Spleen (tissue), 11 donors: ENCODE data around the gene ITSN1. TPM values are rescaled to one million over a fixed set of nuclear protein-coding genes. Genes with fewer than 3 reads are reported as not detected.
A peak's percentile ranks its signal among the peaks of the same experiment; 100 is the strongest.

Experiments used
- DNase-seq: peaks from one replicate; pipeline ENCODE4 v3.0.0-alpha.2; 2020
- H3K27ac ChIP-seq, 8 donors: fragments of 200-600 bp; sonication (generic) in 7 of 8; 1 replicate in 4 of 8; 2 replicates in 4 of 8; pipeline versions ENCODE4 v1.5.0 to v1.8.0; 2016 to 2021; ENCODE audit warnings: inconsistent platforms in 4 of 8, mild to moderate bottlenecking in 4 of 8, moderate library complexity in 1 of 8
- H3K27me3 ChIP-seq, 7 donors: fragments of 200-600 bp; sonication (generic) in 6 of 7; replicated peaks in 1 of 7; 1 replicate in 4 of 7; 2 replicates in 3 of 7; pipeline versions ENCODE4 v1.5.0 to v1.8.0; 2016 to 2021; ENCODE audit warnings: inconsistent platforms in 3 of 7, mild to moderate bottlenecking in 1 of 7
- H3K36me3 ChIP-seq, 6 donors: fragments of 200-600 bp; sonication (generic) in 5 of 6; 1 replicate in 4 of 6; 2 replicates in 2 of 6; pipeline versions ENCODE4 v1.5.0 to v1.8.0; 2016 to 2021; ENCODE audit warnings: inconsistent platforms in 2 of 6
- H3K4me1 ChIP-seq, 6 donors: fragments of 200-600 bp; sonication (generic) in 5 of 6; 1 replicate in 3 of 6; 2 replicates in 3 of 6; pipeline versions ENCODE4 v1.5.0 to v1.8.0; 2016 to 2021; ENCODE audit warnings: inconsistent platforms in 3 of 6
- H3K4me3 ChIP-seq, 8 donors: fragments of 200-600 bp; sonication (generic) in 7 of 8; 1 replicate in 4 of 8; 2 replicates in 4 of 8; pipeline versions ENCODE4 v1.5.0 to v1.8.0; 2016 to 2021; ENCODE audit warnings: inconsistent platforms in 4 of 8, mild to moderate bottlenecking in 4 of 8, moderate library complexity in 2 of 8
- H3K9me3 ChIP-seq, 8 donors: fragments of 200-600 bp; sonication (generic) in 7 of 8; 1 replicate in 4 of 8; 2 replicates in 4 of 8; pipeline versions ENCODE4 v1.5.0 to v1.8.0; 2016 to 2021; ENCODE audit warnings: inconsistent platforms in 4 of 8
- CTCF ChIP-seq, 11 experiments: fragments of 200-600 bp in 7 of 11; fragments of 450-650 bp in 4 of 11; sonication (generic) in 4 of 11; IDR thresholded peaks in 8 of 11; conservative IDR thresholded peaks in 3 of 11; 1 replicate in 7 of 11; 2 replicates in 4 of 11; pipeline versions ENCODE4 v1.4.0 to v1.8.0; 2016 to 2021; ENCODE audit warnings: antibody characterized with exemption in 11 of 11, inconsistent platforms in 4 of 11, mild to moderate bottlenecking in 1 of 11
- POLR2A ChIP-seq, 3 donors: fragments of 450-650 bp; IDR thresholded peaks; one replicate each; pipeline ENCODE4 v1.5.1; 2017; ENCODE audit warnings: antibody characterized with exemption in 3 of 3, mild to moderate bottlenecking in 1 of 3
- POLR2AphosphoS5 ChIP-seq, 3 donors: sonication (generic); formaldehyde crosslinking; IDR thresholded peaks; one replicate each; pipeline ENCODE4 v1.5.1; 2017; ENCODE audit warnings: antibody characterized with exemption in 3 of 3
- WGBS, 5 donors: extraction: QIAGEN DNeasy Blood & Tissue Kit in 3 of 5; methylation state at CpG; one replicate each; pipeline versions ENCODE4 v1.1.5 to v1.1.7; 2013 to 2018; 5-methylcytosine and 5-hydroxymethylcytosine counted together
- intact Hi-C: fragments of 100-400 bp; cut with DNase I; formaldehyde crosslinking; loops from one replicate; pipeline ENCODE4 v1.15.0; 2023; ENCODE audit warnings: low total_unique reads
- polyA plus RNA-seq, 3 donors: library from polyadenylated mRNA; stranded (reverse); fragments of 200-250 nt; gene quantifications; one replicate each; pipeline ENCODE4 v1.2.1, GENCODE V29; 2013
- total RNA-seq, 7 donors: library from RNA; depleted of rRNA in 3 of 7; stranded (reverse); fragments of >200 nt in 3 of 7; fragmentation: NEBNext Ultra II Directional in 4 of 7; extraction: Animal tissue kit (Norgen Biotek cat#: 25700) in 4 of 7; gene quantifications; one replicate each; pipeline versions ENCODE4 v1.1.0 to v1.2.1, GENCODE V29; 2016 to 2021
- donor health status: healthy with polysubstance abuse.
- donor health status: DM: no; HTN: no; CAD: no; lungs with moderate emphysema.
- donor health status: DM: no; HTN: no; CAD: no.
- donor health status: Bipolar disorder and iron deficiency.
- donor health status: healthy.
- donor health status: DM: no; HTN: no; CAD: no.
- donor health status: DM: yes; HTN: yes; CAD: no.

ITSN1 gene
- total and polyA plus RNA-seq, 10 donors, result 4.1 to 89.0 (median 42.6) TPM

DNA sequence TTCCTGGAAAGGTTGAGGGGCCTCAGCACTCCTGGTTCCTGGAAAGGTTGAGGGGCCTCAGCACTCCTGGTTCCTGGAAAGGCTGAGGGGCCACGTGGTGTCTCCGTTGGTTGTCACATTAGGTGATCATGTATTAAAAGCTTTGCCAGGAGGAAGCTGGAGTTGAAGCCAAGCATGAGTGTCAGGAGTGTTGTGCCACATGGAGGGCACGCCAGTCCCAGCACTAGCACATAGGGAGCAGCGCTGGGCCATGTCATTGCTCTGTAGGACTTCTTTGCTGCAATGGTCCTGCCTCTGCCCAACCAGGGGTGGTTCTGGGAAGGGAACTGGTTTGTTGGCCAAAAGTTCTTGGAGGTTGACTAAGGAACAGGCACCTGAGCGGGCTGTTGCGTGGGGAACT is 260.0 kb downstream of the ITSN1 start:
- DNase-seq, result no peak
- H3K36me3 ChIP-seq, result peaks cover 5 to 77% (median 57%) of the 10 kb centered on the region in 6 donors
- no peaks in the 10 kb centered on the region for H3K4me1 ChIP-seq
- no peaks in the 10 kb centered on the region for H3K9me3 ChIP-seq
- intact Hi-C loops, result no loop called here
- H3K27ac ChIP-seq, result no peak overlapping the region
- WGBS, 5 donors, result 92 to 97% (median 94%) methylated on average over 6 of the region's 6 CpGs
- TF ChIP-seq CTCF (IDR thresholded peaks at IDR 0.05 in 8 of 11, conservative IDR thresholded peaks at IDR 0.05 in 3 of 11) (no peak), POLR2AphosphoS5 (IDR thresholded peaks at IDR 0.05) (peak in 1 of 3 donors; percentile 2)
- H3K27me3 ChIP-seq, result no peaks in the 10 kb centered on the region
- no peak overlapping the region for H3K4me3 ChIP-seq

GRCh38 chr21:33904041-33904440 is 261.7 kb downstream of the ITSN1 start:
- H3K27ac ChIP-seq, result no peak overlapping the region
- H3K36me3 ChIP-seq, result peaks cover 15 to 92% (median 74%) of the 10 kb centered on the region in 6 donors
- H3K27me3 ChIP-seq, result no peaks in the 10 kb centered on the region
- DNase-seq, result no peak
- no peaks in the 10 kb centered on the region for H3K4me1 ChIP-seq
- no peak for TF ChIP-seq POLR2A (IDR thresholded peaks at IDR 0.05)
- no peak for TF ChIP-seq POLR2AphosphoS5 (IDR thresholded peaks at IDR 0.05)
- TF ChIP-seq CTCF (IDR thresholded peaks at IDR 0.05 in 8 of 11, conservative IDR thresholded peaks at IDR 0.05 in 3 of 11), result no peak
- intact Hi-C loops, result no loop called here
- H3K9me3 ChIP-seq, result no peaks in the 10 kb centered on the region
- H3K4me3 ChIP-seq, result no peak overlapping the region
- WGBS, 5 donors, result 54 to 89% (median 75%) methylated on average over 5 of the region's 5 CpGs

GRCh38 chr21:33908760-33909159 is 266.5 kb downstream of the ITSN1 start:
- intact Hi-C loops, result no loop called here

DNA sequence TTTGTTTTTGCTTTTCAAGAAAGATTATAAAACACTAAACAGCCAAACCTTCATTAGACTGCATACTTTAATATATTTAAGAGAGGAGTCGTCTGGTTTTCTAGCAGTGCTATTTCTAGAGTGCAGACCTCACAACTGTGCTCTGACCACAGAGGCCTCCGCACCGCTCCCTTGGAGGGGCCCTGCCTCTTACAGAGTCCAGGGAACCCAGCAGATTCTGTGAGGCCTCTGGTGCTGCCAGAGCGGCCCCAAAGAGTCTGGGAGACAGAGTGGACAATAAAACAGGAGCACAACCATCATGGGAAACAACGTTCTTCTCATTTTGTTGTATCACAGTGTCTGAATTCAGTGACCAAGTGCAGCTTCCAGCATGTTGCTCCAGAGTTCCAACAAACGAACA is 267.5 kb downstream of the ITSN1 start:
- no peak for TF ChIP-seq POLR2AphosphoS5 (IDR thresholded peaks at IDR 0.05)
- TF ChIP-seq POLR2A (IDR thresholded peaks at IDR 0.05), result no peak
- no peak for TF ChIP-seq CTCF (IDR thresholded peaks at IDR 0.05 in 8 of 11, conservative IDR thresholded peaks at IDR 0.05 in 3 of 11)
- intact Hi-C loops, result no loop called here
- H3K9me3 ChIP-seq, result no peaks in the 10 kb centered on the region
- no peaks in the 10 kb centered on the region for H3K27me3 ChIP-seq
- DNase-seq, result no peak
- H3K27ac ChIP-seq, result no peak overlapping the region
- H3K4me3 ChIP-seq, result no peak overlapping the region
- WGBS, 5 donors, result 82 to 96% (median 91%) methylated on average over 6 of the region's 6 CpGs
- H3K4me1 ChIP-seq, result peaks cover 8 to 26% (median 16%) of the 10 kb centered on the region in 6 donors
- peaks cover 19 to 93% (median 81%) of the 10 kb centered on the region in 6 donors for H3K36me3 ChIP-seq

More at GRCh38 chr21:33908760-33909159, 266.5 kb downstream of the ITSN1 start:
- 79 to 94% (median 91%) methylated on average over 6 of the region's 6 CpGs for WGBS, 5 donors
- DNase-seq, result no peak
- TF ChIP-seq CTCF (IDR thresholded peaks at IDR 0.05 in 8 of 11, conservative IDR thresholded peaks at IDR 0.05 in 3 of 11) (no peak), POLR2A (IDR thresholded peaks at IDR 0.05) (no peak), POLR2AphosphoS5 (IDR thresholded peaks at IDR 0.05) (no peak)
- H3K4me1 ChIP-seq, result peaks cover 0 to 16% (median 6%) of the 10 kb centered on the region in 6 donors
- no peak overlapping the region for H3K4me3 ChIP-seq
- peaks cover 19 to 100% (median 91%) of the 10 kb centered on the region in 6 donors for H3K36me3 ChIP-seq
- H3K27ac ChIP-seq, result no peak overlapping the region
- H3K9me3 ChIP-seq, result no peaks in the 10 kb centered on the region
- no peaks in the 10 kb centered on the region for H3K27me3 ChIP-seq
